GM12864 (cell line): ENCODE measurements around the gene SSH2.
A peak's percentile ranks its signal among the peaks of the same experiment; 100 is the strongest.

Experiments used
- DNase-seq: peaks from one replicate; pipeline ENCODE4 v3.0.0-alpha.2; 2011; ENCODE audit warnings: low read depth
- H3K4me3 ChIP-seq: 2 replicates; pipeline ENCODE4 v1.5.1; 2011; ENCODE audit warnings: mild to moderate bottlenecking, low read depth, low read length, control low read depth
- TF ChIP-seq, protein P1 (sequence below): IDR thresholded peaks from 2 replicates; pipeline ENCODE4 v1.5.1; 2011; ENCODE audit warnings: low read depth, mild to moderate bottlenecking, moderate library complexity, low read length, control low read depth, inconsistent platforms; ENCODE audit errors: missing control alignments

SSH2 gene

DNA sequence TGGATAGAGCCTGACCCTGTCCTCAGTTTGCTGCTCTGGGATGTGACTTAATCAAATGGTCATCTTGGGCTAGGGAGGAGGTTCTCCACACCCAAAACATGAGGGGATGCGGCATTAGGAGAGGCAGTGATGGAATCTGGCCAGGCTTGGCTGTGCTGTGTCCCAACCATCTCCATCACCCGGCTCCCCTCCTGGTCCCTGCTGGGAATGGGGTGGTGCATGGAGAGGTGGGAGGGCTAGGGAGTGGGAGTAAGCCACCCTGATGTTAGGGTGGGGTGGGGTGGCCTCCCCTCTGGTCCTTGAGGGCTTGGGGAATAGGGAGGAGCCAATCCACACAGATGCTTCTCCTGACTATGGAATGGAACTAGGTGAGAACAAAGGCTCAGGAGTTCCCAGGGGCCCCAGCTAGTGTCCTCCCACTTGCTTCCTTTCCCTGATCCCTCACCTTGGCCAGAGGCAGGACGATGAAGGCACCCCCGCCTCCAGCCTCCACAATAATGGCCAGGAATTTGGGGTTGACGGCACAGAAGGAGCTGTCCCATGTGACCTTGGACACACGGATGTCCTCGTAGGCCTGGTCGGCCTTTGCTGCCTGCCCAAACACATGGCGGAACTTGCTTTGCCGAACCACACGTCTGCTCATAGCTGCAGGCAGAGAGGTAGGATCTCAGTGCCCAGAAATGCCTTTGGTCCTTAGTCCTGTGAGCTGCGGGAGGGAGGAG is 309.1 kb downstream of the SSH2 start:
- H3K4me3 ChIP-seq = no peak overlapping the region
- TF ChIP-seq, protein P1, sequence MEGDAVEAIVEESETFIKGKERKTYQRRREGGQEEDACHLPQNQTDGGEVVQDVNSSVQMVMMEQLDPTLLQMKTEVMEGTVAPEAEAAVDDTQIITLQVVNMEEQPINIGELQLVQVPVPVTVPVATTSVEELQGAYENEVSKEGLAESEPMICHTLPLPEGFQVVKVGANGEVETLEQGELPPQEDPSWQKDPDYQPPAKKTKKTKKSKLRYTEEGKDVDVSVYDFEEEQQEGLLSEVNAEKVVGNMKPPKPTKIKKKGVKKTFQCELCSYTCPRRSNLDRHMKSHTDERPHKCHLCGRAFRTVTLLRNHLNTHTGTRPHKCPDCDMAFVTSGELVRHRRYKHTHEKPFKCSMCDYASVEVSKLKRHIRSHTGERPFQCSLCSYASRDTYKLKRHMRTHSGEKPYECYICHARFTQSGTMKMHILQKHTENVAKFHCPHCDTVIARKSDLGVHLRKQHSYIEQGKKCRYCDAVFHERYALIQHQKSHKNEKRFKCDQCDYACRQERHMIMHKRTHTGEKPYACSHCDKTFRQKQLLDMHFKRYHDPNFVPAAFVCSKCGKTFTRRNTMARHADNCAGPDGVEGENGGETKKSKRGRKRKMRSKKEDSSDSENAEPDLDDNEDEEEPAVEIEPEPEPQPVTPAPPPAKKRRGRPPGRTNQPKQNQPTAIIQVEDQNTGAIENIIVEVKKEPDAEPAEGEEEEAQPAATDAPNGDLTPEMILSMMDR = no peak

GRCh38 chr17:29620271-29620670 is 309.8 kb downstream of the SSH2 start:
- no peak for DNase-seq
- TF ChIP-seq, protein P1 = no peak
- H3K4me3 ChIP-seq = no peak overlapping the region

More for the DNA sequence above, 309.1 kb downstream of the SSH2 start:
- DNase-seq = no peak

DNA sequence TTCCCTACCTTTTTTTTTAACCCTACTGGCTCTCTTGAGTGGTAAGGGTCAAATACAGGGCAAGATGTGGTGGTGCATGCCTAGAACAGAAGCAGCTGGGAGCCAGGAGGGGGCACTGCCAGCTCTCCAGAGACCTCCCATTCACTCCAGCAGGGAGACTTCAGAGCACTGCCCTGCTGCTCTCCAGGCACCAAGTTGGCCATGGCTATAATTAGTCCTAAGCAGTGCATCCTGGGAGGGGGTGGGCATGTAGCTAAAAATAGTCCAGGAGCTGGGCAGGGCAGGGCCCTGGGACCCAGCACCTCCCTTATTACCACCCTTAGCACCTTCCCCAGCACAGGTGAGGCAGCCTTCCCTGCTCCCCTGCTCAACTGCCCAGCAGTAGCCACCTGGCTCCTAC is 310.8 kb downstream of the SSH2 start:
- no peak overlapping the region for H3K4me3 ChIP-seq
- no peak for DNase-seq
- TF ChIP-seq, protein P1 = peak; percentile 30

- TF ChIP-seq, protein P1 = no peak
- no peak for DNase-seq
- peak overlapping the region; percentile 54 for H3K4me3 ChIP-seq
These were observed 311.6 kb downstream of the SSH2 start for GRCh38 chr17:29618272-29619065.

GRCh38 chr17:29617481-29618271 is 312.4 kb downstream of the SSH2 start:
- TF ChIP-seq, protein P1 = peak; percentile 91
- peak; percentile 53 for DNase-seq
- peak overlapping the region; percentile 54 for H3K4me3 ChIP-seq

- peak overlapping the region; percentile 54 for H3K4me3 ChIP-seq
- peak; percentile 71 for DNase-seq
- TF ChIP-seq, protein P1 = peak; percentile 82
These were observed 312.9 kb downstream of the SSH2 start for GRCh38 chr17:29617125-29617480.
